Measurements from ENCODE around the gene JAG1.

Gene JAG1

DNA sequence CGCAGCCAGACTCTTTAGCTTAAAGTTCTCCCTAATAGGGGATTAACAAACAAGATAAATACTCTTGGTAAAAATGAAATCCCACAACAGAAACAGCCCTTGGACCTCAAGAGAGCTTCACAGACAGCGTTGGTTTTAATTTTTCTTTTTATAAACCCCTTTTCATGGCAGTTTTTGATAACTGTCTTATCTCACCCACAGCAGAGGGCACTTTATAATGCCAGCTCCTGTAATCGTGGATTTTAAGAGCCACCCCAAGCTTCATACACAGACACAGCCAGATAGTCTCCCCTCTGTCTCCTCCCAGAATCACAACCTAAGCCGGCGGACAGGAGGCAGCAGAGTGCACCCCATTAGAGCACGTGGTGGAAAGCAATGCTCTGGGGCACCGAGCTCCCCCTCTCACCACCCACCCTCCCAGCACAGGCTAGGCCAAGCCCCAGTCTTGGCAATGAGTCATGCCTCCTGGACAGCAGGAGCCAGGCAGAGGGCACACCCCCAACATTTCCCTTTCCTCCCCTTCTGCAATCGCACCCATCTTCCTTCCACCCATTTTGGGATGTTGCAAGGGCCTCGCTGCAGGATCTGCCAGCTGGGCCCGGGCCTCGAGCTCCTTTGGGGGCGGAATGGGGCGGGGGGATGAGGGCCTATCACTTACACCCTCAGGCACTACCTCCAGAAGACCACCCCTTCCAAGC is 2.4 kb downstream of the JAG1 start:
- H3K4me3 ChIP-seq (ENCODE audit: low read length), result no peak overlapping the region
- DNase-seq (ENCODE audit: low read depth, low spot score), result no peak

DNA sequence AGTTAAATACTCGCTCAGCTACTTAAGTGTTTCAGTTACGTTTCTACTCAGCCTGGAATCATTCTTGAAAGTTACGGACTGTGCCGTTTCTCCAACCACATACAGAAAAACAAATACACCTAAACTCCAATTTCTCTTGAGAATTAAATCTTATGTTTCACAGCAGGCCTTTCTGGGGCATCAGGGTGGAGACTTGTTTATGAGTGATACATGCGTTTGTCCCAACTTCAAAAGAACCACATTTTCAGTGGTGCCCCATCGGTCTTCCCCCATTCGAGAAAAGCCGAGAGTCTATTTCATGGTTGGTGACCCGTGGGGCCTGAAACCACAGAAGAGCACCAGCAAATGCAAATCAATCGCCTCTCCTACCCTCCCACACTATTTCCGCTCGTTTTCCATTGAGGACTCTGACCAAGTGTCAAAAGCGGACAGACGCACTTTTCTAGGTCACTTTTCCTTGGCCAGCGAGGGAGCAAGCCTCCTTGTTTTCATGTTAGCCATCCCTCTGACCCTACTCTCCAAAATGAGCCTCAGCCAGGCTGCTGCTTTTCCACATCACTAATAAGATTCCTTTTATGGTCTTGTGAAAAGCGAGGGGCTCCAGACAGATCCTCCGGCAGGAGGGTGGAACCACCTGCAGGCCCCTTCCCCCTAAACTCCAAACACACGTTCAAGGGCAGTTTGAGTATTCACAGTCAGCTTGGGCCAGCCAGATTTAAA is 3.1 kb downstream of the JAG1 start:
- no peak for DNase-seq (ENCODE audit: low read depth, low spot score)
- no peak overlapping the region for H3K4me3 ChIP-seq (ENCODE audit: low read length)

DNA sequence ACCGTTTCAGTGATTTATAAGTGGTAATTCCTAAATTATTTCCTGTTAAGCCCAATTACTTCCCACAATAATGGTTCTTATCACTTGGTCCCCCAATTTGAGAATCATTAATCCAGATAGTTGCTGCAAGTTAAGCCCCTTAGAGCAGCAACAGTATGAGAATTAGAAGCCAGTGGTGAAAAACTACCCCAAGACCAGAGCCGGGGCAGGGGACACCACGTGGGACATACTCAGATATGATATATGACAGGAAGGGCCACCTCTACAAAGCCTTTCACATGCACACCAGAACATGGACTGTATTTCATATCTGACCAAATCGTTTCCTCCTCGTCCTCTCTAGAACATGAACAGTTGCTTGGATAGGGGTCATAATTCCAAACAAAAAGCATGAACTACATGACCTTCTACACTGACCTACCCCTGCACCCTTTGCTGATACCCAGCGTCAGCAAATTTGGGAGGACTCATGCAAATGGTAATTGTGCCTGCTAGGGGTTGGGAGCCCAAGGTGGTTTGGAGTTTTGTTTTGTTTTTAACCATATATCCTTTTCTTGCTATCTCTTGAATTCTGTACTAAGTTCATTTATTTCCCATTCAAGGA is 3.9 kb downstream of the JAG1 start:
- no peak for DNase-seq (ENCODE audit: low read depth, low spot score)
- H3K4me3 ChIP-seq (ENCODE audit: low read length), result no peak overlapping the region

DNA sequence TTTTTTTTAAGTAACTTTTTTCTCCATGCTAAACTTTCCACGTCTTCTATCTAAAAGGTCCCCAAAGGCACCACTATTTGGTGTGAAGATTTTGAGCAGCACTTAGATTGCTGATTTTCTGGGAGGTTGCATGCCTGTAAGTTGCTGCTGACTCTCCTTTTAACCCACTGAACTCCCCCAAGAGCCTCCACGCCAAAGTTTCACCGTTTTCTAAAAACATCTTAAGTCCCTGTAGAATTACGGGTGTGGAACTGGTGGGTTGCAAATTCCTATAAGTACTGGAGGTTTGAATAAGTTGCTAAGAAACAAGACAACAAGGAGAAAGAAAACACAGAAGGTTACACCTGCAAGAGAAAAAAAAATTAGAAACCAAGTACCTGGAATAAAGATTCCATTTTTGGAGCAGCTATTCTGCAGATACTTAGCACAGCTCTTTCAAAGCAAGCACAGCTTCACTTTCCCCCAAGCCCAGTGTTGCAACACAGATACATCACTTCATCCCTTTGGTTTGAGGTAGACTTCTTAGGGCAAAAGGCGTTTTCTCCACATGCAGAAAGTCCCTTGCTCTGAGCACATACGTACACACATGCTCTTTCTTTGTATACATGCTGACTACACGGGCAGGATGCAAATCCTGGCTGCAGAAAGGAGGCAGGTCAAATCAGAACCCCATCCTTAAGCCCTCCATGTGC is 5.0 kb downstream of the JAG1 start:
- no peak overlapping the region for H3K4me3 ChIP-seq (ENCODE audit: low read length)
- no peak for DNase-seq (ENCODE audit: low read depth, low spot score)

DNA sequence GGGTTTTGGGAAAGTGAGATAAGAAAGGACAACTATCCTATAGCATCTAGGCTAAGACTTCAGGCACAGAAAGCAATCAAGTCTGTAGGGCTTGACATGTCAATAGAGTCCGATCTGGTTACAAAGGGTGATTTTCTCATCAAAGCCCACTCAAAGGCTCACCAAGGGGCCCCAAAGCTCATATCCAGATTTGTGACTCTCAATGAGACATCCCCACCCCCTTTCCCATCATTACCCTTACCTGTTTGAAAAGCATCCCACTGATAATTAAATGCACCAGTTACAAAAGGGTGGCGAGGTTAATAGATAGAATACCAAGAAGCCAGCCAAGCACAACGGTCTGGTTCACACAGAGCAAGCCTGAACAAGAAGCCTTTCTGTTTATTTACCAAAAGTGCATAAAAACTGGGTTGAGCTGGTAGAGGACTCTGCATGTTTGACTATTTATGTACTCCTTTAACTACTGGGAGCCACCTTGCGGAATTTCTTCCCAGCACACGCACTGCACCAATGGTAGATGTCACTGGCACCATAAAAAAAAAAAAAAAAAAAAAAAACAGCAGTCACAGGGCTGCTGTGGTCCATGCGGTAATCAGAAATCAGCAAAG is 6.1 kb downstream of the JAG1 start:
- no peak overlapping the region for H3K4me3 ChIP-seq (ENCODE audit: low read length)
- no peak for DNase-seq (ENCODE audit: low read depth, low spot score)

DNA sequence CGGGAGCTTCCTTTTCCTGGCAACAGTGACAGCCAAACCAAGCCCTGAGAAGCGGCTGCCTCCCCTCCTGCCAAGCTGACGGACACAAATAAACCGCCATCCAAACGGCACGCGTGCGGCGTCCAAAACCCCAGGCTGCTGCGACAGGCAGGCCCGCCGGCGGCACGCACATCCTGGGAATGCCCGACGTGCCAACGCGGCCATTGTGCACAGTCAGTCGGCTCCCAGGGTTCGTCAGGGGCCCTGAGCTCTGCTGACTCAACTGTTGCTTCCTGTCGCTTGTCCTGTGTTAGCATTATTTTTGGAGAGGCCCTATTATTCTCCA is 6.8 kb downstream of the JAG1 start:
- no peak for DNase-seq (ENCODE audit: low read depth, low spot score)
- no peak overlapping the region for H3K4me3 ChIP-seq (ENCODE audit: low read length)

DNA sequence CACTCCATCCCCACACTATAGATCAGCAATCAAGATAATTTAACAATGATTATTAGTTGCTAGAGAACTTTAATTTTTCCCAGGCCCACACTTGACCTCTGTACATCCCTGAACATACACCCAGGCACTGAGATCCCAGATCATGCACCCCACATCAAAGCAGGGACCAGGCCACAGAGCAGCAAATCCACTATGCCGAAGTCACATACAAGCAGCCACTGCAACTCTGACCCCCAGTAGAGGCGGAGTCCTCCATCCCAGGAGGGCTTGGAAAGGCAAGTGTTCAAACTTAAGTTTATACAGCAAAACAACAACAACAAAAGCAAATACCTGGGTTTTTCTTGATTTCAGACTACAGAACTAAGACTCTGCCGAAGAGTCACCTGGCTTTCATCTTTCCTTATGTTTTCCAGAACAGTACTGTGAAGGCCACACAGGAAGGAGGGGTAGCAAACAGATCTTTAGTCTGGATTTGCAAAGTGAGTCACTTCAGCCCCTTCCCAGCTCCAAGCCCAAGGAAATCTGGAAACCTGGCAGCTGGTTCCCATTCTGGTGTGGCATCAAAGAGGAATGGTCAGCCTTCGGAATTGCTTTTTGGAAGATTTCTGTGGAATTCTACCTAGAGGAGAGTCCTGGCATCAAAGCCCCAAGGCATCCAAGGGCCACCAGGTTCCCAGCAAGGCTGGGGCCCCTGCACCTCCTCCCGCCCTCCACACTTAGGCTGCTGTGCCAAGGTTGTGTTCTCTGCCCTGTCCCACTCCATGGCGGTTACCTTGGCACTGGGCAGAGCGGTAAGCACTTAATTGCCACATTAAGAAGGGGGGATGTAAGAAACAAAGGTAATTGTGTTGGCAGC is 7.3 kb downstream of the JAG1 start:
- H3K4me3 ChIP-seq (ENCODE audit: low read length), result no peak overlapping the region
- DNase-seq (ENCODE audit: low read depth, low spot score), result no peak

DNA sequence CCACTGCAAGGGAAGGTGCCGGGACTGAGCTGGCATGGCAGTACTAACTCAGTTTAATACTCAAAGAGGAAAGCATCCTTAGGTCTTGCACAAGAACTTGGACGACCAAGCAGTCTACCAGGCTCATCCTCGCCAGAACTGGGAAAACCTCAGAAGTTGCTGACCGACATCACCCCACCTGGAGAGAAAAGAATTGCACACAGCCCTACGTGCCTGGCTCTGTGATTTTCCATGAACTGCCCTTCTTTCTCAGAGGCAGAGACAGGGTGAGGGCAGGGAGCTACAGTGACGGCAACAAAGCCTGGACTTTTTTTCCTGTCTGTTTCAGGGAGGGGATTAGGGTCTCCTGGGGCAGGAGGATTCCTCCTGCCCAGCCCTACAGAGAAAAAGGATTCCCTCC is 8.0 kb downstream of the JAG1 start:
- DNase-seq (ENCODE audit: low read depth, low spot score), result no peak

DNA sequence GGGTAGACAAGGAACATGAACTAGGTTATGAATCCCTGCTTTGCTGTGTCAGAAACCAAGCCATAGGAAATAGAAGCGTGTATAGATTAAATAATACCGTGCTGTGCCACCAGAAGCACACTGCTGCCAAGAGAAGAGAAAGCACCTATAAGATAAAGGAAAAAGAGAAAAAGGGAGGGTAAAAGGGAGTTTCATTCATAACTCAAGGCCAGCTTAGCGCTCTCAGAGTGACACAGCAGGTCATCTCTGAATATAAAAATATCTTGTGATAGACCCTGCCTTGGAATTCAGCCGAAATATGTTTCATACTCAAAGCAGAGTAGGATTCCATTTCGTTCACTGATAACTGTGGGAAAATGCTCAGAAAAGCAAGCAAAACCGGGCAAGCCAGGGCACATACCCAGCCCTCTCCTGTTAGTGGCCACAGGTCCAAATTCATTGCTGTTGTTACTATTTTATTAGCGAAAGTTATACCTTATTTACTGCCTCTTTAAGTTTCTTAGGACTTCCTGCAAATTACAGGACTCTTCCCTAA is 8.7 kb downstream of the JAG1 start:
- H3K4me3 ChIP-seq (ENCODE audit: low read length), result no peak overlapping the region
- DNase-seq (ENCODE audit: low read depth, low spot score), result no peak

More for the DNA sequence above, 8.0 kb downstream of the JAG1 start:
- H3K4me3 ChIP-seq (ENCODE audit: low read length), result no peak overlapping the region

DNA sequence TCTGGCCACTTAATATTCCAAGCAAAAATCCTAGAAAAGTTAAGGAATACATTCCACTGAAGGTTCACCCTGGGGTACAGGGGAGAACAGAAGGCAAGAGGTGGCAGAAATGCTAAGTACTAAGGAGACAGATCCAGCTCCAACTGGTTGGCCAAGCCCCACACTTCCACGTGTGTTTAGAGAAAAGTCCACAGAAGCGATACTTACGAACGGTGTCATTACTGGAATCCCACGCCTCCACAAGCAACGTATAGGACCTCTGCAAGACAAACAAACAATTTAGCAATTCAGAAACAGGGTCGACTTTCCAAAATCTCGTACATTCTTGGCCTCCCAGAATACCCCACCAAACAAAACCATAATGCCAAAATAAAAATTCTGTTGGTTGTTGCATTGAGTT is 10.0 kb downstream of the JAG1 start:
- no peak overlapping the region for H3K4me3 ChIP-seq (ENCODE audit: low read length)
- no peak for DNase-seq (ENCODE audit: low read depth, low spot score)

DNA sequence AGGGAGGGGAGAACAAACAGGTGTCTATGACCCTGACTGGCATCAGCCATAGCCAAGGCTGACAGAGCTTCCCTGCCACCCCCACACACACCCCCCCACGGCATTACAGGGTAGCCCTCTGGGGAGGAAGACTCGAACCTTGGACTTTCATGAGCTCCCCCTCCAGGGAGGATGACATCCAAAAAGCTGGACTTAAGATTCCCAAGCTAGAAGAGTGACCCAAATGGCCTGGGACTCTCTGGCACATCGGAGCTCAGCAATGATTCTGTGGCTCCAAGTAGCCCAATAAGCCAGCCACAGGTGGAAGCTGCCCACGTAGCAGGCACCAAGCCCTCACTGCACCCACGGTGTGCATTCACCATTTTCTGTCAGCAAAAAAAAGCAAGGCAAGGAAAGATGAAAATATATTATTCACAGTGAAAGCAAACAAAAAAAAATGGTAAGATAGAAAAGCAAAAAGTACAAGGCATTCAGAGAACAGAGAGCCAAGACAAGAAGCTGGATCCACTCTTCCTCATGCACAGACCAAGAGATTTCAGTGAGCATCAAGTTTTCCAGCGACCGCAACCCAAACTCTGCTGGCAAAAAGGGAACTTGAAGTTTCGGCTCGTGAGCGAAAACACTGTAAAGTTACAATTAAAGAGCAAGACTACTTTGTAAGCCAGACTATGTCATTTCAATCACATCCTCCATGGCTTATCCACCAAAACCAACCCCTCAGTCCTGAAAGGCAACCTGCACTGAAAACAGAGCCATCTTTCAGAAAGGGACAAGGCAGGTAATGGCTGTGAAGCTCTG is 10.9 kb downstream of the JAG1 start:
- no peak for DNase-seq (ENCODE audit: low read depth, low spot score)
- no peak overlapping the region for H3K4me3 ChIP-seq (ENCODE audit: low read length)

DNA sequence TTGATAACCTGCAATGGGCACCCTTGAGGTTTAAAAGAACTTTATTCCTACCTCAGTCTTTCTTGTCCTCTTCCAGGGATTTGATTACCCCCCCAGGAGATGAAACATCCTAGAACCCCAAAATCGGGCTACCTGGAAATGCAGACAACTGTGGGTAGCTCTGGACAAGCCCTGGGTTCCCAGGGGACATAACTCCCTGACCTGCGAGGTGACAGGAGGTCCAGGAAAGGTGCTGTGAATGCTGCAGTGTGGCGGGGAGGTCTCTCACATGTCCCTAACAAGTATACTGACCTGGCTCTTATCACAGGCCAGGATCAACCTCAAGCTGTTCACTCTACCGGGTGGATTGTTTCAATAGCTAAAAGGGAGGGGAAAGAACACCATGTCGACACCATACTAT is 11.6 kb downstream of the JAG1 start:
- DNase-seq (ENCODE audit: low read depth, low spot score), result no peak
- no peak overlapping the region for H3K4me3 ChIP-seq (ENCODE audit: low read length)

DNA sequence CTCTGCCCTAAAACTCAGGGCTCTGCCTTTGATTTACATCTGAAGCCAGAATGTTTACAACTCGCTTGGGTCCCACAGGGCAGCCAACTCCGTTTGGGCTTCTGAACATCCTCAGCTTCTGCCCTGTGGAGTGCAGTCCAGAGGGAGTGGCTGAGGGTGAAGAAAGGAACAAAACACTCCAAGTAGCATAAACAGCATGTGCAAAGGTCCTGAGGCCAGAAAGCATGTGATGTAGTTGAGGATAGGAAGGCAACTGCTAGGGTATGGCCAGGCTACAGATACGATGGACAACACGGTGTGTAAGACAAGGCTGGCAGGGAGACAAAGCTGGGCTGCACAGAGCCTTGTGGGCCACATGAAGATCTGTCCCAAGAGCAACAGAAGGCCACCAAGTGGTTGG is 12.5 kb downstream of the JAG1 start:
- no peak for DNase-seq (ENCODE audit: low read depth, low spot score)
- no peak overlapping the region for H3K4me3 ChIP-seq (ENCODE audit: low read length)

DNA sequence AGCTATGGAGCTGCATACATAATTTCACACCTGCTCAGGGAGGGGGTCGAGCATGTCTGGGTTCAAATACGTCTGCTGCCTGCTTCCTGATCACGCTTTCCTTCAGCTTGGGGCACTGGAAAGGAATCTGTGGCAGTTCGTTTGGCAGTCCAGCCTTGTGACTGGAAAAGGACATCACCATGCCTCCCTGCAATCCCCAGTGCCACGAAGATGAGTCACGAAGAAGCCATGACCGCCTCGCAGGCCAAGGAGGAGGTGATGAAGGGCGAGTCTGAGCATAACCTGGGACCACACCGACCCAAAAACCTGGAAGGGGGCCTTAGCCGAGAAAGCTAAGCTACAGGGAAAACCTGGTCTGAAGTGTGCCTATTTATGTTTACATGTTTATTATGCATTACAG is 13.1 kb downstream of the JAG1 start:
- H3K4me3 ChIP-seq (ENCODE audit: low read length), result no peak overlapping the region
- DNase-seq (ENCODE audit: low read depth, low spot score), result no peak

DNA sequence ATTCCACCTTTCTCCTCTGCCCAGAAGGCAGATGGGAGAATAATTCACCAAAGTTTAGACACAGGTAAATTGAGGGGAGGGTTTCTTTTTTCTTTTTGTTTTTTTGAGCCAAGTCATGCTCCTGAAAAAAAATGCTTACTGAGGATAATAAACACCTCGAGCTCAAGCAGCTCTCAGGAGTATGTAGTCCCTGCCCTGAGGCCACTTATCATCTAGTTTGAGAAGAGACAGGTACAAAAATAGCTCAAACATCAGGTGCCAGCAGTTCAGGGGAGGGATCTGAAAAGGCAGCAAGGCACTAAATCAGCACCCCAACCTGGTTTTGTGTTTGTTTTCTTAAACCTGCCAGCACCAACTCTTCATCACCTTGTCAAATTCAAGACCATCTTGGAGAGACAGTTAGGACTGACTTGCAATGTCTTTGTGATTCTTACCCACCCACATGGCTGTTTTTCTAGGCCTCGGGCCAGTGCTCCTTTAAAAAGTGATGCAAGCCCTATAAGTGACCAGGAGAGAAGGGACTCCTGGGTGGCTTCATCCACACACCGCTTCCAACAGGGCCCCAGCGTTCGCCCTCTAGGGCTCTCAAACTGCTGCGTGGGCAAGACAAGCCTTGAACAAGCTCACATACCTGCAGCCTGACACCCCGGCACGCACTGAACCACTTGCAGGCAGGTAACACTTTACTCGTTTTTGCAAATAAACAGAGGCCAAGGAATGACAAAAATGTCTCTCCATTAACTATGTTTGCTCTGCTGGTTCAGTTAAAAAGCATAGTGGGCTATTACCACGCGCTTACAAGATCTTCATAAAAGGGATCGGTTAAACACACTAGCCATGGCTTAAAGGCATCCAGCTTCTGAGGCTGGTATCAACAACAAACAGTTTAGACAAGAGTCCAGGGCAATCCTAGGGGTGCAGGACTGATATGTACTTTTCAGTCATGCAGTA is 13.9 kb downstream of the JAG1 start:
- no peak for DNase-seq (ENCODE audit: low read depth, low spot score)
- no peak overlapping the region for H3K4me3 ChIP-seq (ENCODE audit: low read length)

DNA sequence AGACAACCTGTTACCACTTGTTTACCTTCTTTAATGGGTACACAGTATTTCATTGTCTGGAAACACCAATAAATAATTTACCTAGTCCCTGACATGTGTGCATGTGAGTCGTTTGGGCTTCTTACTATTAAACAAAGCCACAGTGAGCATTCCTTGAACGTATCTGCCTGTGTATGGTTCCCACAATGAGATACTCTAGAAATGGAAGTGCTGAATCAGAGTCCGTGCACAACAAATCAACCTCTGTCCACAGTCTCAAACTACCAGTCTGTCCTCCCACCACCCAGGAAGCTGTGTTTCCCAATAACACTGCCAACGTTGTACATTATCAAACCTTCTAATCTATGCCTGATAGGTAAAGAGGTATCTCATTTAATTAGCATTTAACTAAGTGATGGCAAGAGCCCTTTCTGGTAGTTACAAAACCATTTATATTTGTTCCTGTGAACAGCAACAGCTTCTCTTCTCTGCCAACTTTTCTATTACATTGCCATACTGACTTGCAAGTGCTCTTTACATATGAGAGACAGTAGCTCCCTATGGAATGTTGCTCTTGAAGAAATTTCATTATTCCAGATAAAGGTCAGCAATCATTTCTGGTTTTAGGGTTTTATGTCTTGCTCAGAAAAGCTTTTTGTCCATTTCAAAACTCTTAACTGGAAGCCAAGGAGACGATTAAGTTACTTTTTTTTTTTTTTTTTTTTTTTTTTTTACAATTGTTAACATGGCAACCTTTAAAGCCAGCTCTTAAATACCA is 14.7 kb downstream of the JAG1 start:
- DNase-seq (ENCODE audit: low read depth, low spot score), result no peak
- H3K4me3 ChIP-seq (ENCODE audit: low read length), result no peak overlapping the region
